DOHH2 (cell line): ENCODE results near the gene SUSD4.

ENCODE experiments used
- EZH2phosphoT487 ChIP-seq: fragments of 200-600 bp; sonication (generic); IDR thresholded peaks from 2 replicates; pipeline ENCODE4 v1.6.1; 2017; ENCODE audit warnings: borderline replicate concordance, mild to moderate bottlenecking, antibody characterized with exemption, low read length, moderate library complexity, mixed read lengths
- TF ChIP-seq, protein P1 (sequence below): fragments of 200-600 bp; sonication (generic); IDR thresholded peaks from one replicate; pipeline ENCODE4 v1.5.1; 2014; ENCODE audit warnings: antibody characterized with exemption, mild to moderate bottlenecking, low read depth, low read length; ENCODE audit not compliant: poor library complexity, severe bottlenecking

DNA sequence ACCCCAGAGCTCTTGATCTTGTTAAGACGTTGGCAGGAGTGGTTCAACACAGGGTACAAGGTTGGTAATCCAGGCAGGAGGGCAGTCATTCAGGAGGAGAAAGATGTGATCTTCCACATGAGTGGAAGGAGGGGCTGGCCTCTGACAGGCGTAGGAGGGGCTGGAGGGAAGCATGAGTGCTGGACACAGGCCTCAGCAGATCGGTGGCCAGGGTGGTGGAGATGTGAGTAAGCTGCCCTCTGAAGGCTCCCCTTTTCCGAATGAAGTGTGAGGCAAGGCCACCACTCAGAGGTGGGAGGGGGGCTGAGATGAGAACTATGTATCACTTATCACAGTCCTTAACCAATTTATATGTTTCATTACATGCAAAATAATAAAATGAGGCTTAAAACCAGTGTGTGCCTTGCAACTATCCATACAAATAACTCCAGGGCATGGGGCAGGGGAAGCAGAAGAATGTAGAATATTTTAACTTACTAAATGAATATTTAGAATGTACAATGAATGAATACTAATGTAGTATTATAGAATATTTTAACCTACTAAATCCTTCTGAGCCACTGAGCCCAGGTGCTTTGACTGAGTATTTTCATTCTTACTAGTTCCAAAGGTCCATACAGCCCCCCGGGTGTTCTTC, 117.4 kb downstream of the SUSD4 start:
- TF ChIP-seq, protein P1, sequence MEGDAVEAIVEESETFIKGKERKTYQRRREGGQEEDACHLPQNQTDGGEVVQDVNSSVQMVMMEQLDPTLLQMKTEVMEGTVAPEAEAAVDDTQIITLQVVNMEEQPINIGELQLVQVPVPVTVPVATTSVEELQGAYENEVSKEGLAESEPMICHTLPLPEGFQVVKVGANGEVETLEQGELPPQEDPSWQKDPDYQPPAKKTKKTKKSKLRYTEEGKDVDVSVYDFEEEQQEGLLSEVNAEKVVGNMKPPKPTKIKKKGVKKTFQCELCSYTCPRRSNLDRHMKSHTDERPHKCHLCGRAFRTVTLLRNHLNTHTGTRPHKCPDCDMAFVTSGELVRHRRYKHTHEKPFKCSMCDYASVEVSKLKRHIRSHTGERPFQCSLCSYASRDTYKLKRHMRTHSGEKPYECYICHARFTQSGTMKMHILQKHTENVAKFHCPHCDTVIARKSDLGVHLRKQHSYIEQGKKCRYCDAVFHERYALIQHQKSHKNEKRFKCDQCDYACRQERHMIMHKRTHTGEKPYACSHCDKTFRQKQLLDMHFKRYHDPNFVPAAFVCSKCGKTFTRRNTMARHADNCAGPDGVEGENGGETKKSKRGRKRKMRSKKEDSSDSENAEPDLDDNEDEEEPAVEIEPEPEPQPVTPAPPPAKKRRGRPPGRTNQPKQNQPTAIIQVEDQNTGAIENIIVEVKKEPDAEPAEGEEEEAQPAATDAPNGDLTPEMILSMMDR, result no peak
- no peak for TF ChIP-seq EZH2phosphoT487
